Frontal cortex (tissue), 4 donors: ENCODE results near the gene ADAM22. TPM values are rescaled to one million over a fixed set of nuclear protein-coding genes. Genes with fewer than 3 reads are reported as not detected.

Experiments used
- DNase-seq, 2 donors: peaks; one replicate each; pipeline ENCODE4 v3.0.0; 2012; ENCODE audit warnings: low spot score in 2 of 2
- FAIRE-seq: peaks from 2 replicates; lab custom pipeline; 2012; peaks lifted over from hg19 to GRCh38; lab: Jason Lieb, UNC
- total RNA-seq: library from RNA; depleted of rRNA; stranded (reverse); fragments of >200 nt; gene quantifications from one replicate; pipeline ENCODE4 v1.2.3, GENCODE V29; 2014
- donor health status: control.
- donor health status: control.
- donor health status: control.

ADAM22 gene
- total RNA-seq, 1 donor from 2014 or later = 76.2 TPM

DNA sequence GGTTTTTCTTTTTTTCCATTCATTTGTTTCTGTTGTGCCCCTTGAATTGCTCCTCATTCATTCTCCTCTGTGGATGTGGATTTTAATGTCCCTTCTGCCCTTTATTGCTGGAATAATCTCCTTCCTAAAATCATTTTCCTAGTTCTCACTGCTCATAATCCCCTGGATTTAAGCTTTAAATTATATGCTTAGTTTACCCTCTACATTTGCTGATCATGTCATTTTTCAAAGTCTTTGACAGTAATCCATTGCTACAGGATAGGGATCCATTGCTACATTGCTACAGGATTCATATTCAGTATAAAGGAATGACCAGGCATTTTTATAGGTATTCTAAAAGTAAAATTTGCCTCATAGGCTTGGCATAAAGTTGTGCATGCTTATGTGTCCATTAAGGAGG lies 14.3 kb downstream of the ADAM22 start:
- DNase-seq = no peak
- no peak for FAIRE-seq

GRCh38 chr7:87959336-87959735 lies 25.3 kb downstream of the ADAM22 start:
- DNase-seq (no peak), FAIRE-seq (no peak)

GRCh38 chr7:87960239-87960638 lies 26.2 kb downstream of the ADAM22 start:
- DNase-seq (no peak), FAIRE-seq (no peak)

- FAIRE-seq = no peak
- DNase-seq = no peak
These were observed 27.7 kb downstream of the ADAM22 start for GRCh38 chr7:87961754-87962153.

GRCh38 chr7:87966271-87966670 lies 32.2 kb downstream of the ADAM22 start:
- DNase-seq (no peak), FAIRE-seq (no peak)

- no peak for DNase-seq
- no peak for FAIRE-seq
These were observed 34.0 kb downstream of the ADAM22 start for GRCh38 chr7:87968021-87968420.

DNA sequence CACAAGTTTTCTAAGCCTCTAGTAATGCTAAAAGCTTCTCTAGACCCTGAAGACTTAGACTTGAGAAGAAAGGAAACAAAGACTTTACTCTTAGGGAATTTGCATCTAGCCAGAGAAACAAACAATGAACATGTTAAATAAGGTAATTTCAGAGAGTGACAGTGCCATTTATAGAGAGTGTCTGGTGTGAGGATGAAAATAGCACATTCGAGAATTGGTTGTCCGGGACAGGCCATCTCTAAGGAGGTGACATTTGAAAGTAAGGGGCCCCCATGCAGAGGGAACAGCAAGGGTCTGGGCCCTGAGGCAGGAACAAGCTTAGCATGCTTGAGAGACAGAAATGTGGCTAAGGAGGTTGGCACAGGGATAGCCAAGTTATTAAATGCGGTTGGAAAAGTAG lies 48.1 kb downstream of the ADAM22 start:
- no peak for DNase-seq

GRCh38 chr7:87984088-87984487 lies 50.0 kb downstream of the ADAM22 start:
- DNase-seq (no peak), FAIRE-seq (no peak)

More for the DNA sequence above, 48.1 kb downstream of the ADAM22 start:
- no peak for FAIRE-seq

GRCh38 chr7:87993269-87993668 lies 59.2 kb downstream of the ADAM22 start:
- DNase-seq = no peak
- no peak for FAIRE-seq

DNA sequence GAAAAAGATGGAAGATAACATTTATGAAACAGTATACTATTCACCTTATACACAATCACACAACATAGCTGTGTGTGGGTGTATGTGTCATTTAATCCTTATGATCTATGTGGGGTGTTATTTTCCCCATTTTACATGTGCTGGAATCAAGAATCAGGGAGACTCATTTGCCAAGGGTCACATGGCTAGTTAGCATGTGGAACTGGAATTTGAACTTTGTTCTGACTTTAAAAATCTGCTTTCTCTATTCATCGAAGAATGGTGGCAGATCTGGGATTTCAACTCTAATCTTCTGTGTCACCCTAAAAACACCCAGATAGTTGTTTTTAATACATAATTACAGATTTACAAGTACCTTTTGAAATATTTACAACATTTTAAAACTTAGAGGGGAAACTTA lies 65.2 kb downstream of the ADAM22 start:
- no peak for FAIRE-seq
- no peak for DNase-seq

DNA sequence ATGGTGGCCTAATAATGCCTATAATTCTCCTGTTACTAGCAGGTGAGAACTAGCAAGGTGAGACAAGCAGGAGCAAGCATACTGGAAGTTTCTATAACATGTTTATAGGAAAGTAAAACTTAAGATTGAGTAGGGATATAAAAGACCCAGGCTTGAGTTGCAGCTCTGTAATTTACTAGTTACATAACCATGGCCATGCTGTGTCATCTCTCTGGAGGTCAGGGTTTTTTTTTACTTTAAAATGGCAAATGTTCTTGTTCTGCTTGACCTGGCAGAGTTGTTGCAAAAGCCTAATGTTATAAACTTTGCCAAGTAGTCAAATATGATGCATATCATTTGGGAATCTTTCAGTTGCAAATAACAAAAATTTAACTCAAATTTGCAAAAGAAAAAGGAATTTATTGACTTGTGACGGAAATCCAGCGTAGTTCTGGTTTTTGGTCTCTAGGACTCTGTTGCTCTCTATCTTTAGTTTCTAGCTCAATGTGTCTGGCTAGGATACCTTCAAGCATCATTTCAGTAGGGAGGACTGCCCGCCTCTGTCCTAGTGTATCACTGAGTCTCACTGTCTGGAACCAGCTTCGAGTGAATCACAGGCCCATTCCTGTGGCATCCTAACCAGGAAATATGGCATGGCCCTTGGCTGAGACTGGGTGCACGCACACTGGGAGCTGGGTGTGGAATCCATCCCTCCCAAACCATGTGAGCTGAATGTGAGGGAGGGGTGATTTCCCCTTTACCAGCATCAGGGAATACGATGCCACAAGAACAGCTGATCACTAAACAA lies 67.9 kb downstream of the ADAM22 start:
- DNase-seq (no peak), FAIRE-seq (no peak)

DNA sequence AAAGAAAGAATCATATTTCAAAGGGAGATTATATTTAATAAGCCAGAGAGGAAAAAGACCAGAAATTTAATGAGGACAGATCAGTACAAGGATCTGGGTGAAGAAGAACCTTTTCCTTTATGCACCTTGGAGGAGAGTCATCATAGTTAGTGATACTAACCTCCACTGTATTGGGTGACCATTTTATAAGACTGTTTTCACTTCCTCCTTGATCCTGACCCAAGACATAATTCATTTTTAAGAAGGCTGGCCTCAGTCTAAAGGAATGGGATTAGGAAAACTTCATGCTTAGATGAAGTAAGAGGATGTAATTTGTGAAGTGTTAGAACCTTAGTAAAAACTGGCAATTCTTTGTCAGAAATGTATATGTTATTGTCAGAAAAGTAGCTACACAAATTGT lies 68.6 kb downstream of the ADAM22 start:
- no peak for DNase-seq
- FAIRE-seq = no peak

DNA sequence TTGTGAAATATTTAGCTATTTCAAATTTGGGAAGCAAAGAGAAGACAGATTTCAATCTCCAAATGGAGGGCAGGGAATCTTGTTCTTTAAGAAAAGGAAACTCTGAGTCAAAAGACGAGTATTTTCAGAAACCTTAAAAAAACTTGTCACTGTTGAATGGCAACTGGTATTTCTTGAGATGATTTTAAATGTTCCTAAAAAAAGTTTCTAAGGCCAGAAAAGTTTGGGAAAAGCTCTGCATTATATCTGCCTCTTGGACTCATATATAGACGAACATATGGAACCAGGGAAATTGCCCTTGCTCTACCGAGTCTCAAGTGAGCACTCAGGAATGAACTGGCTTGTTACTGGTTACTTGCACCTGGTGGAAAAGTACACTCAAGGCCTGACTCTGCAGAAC lies 69.5 kb downstream of the ADAM22 start:
- FAIRE-seq (no peak), DNase-seq (no peak)

- no peak for FAIRE-seq
- DNase-seq = no peak
These were observed 71.1 kb downstream of the ADAM22 start for GRCh38 chr7:88005191-88005590.

DNA sequence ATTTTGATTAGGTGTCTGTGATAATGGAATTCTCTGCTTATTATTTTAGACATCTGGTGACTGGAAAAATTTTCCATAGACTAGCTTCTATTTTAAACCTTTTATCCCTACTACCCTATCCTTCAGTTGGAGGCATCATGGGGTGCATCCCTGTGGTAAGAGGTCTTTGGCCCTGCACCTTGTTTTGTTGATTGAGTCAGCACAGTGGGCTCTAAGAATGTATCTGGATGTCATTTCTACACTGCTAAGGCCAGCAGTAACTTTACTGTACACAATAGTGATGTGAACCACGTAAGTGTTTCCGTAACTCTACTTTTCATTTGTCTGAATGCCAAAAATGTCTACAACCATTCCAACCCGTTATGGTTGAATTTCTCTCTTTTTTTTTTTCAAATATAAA lies 75.6 kb downstream of the ADAM22 start:
- no peak for DNase-seq
- FAIRE-seq = no peak

- no peak for FAIRE-seq
- no peak for DNase-seq
These were observed 78.0 kb downstream of the ADAM22 start for GRCh38 chr7:88012086-88012485.

- FAIRE-seq (no peak), DNase-seq (no peak)
These were observed 79.9 kb downstream of the ADAM22 start for GRCh38 chr7:88013981-88014380.

DNA sequence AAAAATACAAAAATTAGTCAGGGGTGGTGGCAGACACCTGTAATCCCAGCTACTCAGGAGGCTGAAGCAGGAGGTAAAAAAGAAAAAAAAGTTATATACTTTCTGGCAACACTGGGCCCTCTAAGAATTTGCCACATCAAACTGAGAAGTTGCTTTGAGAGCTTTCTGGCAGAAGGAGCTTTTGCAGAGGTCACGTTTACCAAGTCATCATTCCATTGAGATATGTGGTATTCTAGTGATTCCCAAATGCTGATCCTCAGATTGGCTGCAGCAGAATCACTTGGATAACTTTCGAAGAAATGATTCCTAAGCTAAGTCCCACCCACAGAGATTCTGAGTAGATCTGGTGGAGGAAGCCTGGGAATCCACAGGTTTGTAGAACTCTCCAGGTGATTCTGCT lies 80.5 kb downstream of the ADAM22 start:
- DNase-seq (no peak), FAIRE-seq (no peak)

DNA sequence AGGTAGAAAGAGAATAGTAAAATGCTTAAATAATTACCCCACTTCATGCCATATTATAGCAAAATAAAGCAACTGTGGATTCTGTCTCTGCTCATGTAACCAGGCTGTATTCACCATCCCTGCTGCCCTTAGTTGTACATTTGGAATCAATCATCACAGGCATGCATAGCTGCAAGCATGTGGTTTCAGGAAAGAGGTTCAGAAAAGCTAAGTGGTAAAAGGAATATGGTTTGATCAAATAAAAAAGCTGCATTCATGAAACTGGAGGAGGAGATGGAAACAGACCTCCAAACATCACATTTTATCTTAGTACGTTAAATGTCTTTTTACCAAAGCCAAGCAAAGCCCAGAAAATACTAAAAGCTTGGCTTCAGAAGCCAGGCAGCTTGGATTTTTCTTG lies 81.3 kb downstream of the ADAM22 start:
- DNase-seq (no peak), FAIRE-seq (no peak)

- DNase-seq (no peak), FAIRE-seq (no peak)
These were observed 84.5 kb downstream of the ADAM22 start for GRCh38 chr7:88018501-88018900.

- FAIRE-seq (no peak), DNase-seq (no peak)
These were observed 87.1 kb downstream of the ADAM22 start for GRCh38 chr7:88020953-88021665.

DNA sequence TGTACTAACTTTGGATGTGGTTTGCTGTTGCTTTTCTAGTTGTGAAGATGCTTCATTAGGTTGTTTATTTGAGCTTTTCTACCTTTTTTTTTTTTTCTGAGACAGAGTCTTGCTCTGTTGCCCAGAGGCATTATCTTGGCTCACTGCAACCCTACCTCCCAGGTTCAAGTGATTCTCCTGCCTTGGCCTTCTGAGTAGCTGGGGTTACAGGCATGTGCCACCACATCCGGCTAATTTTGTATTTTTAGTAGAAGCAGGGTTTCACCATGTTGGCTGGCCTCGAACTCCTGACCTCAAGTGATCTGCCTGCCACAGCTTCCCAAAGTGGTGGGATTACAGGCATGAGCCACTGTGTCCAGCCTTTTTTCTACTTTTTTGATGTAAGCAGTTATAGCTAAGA lies 93.7 kb downstream of the ADAM22 start:
- FAIRE-seq (no peak), DNase-seq (no peak)
